DLD1 (cell line): ENCODE data around the gene HIGD1A.

ENCODE experiments used
- in situ Hi-C: cut with HindIII; loops from 2 replicates; pipeline ENCODE4 v1.10.0; 2017; ENCODE audit warnings: low sequenced_read_pairs

The HIGD1A gene

DNA sequence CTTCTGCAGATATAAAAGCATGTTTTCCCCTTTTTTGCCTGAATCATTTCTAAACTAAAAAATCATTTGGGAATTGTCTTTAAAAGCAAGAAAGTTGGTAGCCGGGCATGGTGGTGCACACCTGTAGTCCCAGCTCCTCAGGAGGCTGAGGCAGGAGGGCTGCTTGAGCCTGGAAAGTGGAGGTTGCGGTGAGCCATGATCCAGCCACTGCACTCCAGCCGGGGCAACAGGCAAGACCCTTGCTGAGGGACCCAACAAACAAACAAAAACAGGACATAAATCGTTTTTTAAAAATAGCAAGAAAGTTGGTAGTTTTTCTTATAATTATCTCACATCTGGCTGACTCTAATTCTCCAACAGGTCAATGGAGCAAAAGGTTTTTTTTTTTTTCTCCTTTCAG, 2.5 kb downstream of the HIGD1A start:
- in situ Hi-C loops: no loop called here

DNA sequence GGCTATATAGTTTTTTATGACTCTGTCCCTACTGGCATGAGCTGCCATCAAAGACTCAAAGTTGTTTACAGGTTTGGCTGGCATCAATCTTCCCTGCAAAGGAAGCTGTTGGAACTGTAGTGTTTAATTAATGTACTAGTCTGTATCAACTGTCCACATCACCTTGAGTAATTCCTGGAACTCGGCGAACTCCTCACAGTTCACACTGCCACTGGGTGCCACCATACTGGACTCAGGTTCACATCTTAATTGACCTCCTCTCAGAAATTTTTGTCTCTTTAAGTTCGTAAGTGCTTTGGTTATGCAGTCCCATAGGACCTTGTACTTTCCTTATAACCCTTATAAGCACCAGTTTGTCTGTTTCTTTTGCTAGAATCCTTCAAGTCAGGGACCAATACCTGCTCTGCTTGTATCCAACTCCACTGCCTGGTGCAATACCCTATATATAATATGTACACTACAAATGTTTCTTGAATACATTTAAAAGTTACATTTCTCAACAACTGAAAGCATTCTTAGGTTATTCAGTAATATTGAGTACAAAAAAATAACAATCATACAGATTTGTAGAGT, 3.2 kb downstream of the HIGD1A start:
- in situ Hi-C loops: no loop called here

DNA sequence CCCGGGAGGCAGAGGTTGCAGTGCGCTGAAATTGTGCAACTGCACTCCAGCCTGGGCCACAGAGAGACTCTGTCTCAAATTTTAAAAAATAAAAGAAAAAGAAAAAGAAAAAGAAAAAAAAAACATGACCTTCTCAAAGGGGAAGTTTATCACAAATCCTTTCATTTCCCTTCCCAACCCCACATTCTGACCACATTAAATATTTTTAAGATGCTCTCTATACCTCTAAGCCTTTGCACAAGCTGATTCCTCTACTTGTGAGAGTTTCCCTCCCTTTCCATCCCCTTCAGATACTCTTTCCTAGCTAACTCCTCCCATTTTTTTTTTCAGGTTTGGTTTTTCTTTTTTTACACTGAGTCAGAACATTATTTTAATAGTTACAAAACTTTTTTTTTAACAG, 4.0 kb downstream of the HIGD1A start:
- in situ Hi-C loops: no loop called here

DNA sequence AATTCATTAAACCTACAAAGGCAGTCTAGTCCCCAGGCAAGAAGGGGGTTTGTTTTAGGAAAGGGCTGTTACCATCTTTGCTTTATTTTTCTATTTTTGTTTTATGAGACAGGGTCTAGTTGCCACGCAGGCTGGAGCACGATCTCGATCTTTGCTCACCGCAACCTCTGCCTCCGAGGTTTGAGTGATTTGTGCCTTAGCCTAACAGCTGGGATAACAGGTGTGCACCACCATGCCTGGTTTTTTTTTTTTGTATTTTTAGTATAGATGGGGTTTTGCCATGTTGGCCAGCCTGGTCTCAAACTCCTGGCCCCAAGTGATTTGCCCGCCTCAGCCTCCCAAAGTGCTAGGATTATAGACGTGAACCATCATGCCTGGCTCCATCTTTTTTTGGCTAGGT, 4.9 kb downstream of the HIGD1A start:
- in situ Hi-C loops: no loop called here

DNA sequence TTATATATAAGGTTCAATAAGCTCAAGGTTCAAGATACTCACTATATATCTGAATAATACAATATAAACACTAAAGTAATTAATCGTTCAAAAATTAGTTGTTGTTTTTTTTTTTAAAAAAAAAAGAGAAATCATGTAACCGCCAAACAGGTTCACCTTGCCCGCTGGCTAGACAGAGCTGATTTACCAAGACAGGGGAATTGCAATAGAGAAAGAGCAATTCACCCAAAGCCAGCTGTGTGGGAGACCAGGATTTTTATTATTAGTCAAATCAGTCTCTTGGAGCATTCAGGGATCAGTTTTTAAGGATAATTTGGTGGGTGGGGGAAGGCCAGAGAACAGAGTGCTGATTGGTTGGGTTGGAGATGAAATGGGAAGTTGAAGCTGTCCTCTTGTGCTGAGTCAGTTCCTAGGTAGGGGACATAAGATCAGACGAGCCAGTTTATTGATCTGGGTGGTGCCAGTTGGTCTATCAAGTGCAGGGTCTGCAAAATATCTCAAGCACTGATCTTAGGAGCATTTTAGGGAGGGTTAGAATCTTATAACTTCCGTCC, 7.9 kb downstream of the HIGD1A start:
- in situ Hi-C loops: no loop called here

DNA sequence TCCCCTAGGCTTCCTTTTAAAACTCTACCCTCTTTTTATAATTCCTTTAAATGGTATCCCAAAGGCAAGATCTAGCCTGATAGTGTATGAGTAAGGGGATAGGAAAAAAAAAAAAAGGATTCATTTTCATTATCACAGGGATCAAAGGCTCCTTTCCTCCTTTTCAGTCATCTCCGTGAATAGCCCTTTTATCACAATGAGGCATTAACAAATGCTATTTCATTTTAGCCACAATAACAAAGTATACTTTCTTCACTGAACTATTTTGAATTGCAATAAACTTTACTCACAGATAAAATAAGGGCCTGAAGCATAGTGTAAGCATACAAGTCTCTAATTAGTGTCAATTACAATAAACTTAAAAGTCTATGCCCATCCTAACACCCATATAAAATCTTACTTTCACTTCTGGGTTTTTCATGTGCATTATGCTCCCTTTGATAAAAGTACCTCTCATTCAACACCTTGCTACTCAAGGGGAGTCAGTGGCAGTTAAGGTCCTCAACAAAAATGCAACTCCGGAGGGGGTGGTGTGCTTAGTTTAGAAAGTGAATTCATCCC, 8.6 kb downstream of the HIGD1A start:
- in situ Hi-C loops: no loop called here

DNA sequence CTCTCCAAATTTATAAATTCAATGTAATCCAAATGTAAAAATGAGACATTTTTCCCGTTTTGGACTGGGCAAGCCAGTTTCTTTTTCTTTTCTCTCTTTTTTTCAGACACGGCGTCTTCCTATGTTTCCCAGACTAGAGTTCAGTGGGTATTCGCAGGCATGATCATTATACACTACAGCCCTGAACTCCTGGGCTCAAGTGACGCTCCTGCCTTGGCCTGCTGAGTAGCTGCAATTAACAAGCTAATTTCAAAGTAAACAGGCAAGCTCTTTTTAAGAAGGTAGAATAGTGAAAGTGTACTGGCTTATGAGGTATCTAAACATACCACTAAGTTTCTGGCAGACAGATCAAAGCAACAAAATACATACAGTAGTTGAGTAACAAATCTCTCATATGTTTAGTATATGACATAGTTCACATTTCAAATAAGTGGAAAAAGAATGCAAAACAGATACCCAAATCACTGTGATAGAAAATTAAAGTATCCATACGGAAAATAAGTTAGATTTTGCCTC, 13.5 kb downstream of the HIGD1A start:
- in situ Hi-C loops: no loop called here

DNA sequence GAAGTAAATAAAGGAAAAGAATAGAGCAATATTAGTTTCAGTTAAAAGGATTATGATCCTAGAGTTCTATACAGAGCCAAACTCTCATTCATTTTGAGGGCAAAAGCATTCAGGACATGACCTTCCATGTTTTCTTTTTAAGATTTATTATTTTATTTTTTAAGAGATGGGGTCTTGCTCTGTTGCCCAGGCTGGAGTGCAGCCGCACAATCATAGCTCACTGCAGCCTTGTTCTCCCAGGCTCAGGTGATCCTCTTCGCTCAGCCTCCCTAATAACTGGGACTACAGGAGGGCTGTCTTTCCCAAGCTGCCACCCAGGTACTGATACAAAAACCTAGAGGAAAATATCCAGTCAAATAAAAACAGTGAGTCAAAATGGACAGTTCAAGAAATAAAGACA, 17.7 kb downstream of the HIGD1A start:
- in situ Hi-C loops: no loop called here

DNA sequence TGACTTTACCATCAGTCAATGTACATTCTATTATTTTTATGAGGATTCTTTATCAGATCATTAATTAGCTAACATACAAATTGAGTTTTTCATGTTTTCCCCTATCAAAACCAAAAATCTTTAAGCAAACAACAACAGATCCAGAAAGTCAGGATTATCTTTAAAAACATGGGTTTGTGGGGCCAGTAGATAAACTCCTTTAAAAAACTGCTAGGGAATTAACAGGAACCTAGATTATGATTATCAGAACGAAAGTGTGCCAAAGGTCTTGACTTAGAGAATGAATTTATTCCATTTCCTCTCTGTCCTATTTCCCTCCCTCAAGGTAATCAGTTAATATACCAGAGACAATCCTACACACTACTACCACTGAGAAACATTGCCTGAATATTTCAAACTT, 18.1 kb downstream of the HIGD1A start:
- in situ Hi-C loops: no loop called here

DNA sequence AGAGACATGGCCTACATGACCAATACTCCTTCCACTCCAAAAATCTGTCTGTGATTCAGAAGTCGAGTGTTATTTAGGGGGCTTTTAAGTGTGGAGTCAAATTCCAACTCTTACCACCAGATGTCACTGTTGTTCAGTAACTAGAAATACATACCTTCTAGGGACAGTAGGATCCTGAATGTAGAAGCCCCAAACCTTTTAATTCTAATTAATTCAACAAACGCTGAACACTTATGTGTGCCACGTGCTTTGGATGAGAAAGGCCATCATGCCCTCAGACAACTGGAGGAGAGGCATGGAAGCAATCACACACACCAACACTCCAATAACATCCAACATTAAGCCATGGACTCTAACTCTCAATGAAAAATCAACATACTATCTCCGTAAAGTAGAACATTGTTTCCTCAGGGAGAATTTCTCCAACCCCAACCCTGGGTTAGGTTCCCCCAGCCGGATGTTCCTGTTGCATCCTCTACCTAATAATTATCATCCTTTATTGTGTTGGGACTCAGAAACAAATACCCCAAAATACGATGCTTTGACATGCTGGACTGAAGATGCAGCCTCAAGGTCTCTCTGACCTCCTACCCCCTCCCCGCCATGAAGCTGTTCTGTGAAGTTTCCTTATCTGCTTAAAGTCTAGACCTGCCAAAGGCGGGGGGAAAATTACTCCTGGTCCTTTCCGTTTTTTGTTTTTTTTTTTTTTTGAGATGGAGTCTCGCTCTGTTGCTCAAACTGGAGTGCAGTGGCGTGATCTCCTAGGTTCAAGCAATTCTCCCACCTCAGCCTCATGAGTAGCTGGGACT, 23.2 kb downstream of the HIGD1A start:
- in situ Hi-C loops: no loop called here

DNA sequence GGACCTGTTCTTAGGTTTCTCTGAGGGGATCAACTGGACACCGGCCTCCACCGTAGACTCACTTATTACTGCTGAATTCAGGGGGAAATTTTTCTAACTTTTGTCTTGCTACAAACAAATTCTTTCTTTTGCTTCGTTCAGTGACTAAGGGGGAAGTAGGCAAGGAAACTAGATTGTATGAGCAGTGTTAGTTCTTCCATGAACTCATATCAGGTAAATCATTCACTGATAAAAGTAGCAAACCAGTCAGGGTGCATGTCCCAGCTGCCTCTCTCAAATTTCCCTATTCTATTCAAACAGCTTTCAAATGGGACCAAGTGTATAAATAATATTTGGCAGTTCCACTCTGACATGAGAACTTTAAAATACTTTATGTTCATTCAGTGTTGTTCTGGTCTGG, 23.9 kb downstream of the HIGD1A start:
- in situ Hi-C loops: no loop called here

DNA sequence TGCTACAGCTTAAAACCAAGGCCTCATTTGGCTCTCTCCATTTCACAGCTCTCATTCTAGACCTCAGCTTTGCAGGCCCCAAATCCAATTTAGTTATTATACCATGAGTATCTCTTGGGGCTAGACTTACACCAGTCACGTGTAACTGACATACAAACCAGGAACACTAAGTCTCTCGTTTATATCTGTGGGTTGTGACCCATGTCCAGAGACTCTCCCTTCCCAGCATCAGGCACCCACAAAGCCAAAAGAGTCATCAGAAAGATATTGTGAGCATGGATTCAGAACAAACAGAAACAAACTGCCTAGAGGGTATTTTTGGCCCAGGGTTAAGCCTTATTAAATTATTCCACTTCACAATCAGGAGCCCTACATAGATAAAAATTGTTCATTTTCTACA, 25.6 kb downstream of the HIGD1A start:
- in situ Hi-C loops: no loop called here

DNA sequence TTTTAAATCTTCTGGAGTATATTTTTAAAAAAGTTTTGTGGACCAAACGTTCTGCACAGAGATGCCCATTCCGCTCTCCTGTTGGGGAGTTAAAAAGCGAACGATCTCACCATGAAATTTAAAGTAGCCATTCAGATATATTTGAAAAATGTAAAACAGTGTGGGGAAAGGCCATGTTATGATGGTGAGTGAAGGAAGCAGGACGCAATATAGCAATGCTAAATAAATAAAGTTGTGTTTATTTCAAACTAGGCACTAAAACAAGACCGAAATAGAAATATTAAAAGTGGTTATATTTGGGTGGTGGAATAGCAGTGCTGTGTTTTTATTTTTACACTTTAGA, 30.9 kb downstream of the HIGD1A start:
- in situ Hi-C loops: loop anchor here (25.0 kb wide), 1 partner anchor 114 kb away; the partner anchor contains the start of gene CYP8B1

DNA sequence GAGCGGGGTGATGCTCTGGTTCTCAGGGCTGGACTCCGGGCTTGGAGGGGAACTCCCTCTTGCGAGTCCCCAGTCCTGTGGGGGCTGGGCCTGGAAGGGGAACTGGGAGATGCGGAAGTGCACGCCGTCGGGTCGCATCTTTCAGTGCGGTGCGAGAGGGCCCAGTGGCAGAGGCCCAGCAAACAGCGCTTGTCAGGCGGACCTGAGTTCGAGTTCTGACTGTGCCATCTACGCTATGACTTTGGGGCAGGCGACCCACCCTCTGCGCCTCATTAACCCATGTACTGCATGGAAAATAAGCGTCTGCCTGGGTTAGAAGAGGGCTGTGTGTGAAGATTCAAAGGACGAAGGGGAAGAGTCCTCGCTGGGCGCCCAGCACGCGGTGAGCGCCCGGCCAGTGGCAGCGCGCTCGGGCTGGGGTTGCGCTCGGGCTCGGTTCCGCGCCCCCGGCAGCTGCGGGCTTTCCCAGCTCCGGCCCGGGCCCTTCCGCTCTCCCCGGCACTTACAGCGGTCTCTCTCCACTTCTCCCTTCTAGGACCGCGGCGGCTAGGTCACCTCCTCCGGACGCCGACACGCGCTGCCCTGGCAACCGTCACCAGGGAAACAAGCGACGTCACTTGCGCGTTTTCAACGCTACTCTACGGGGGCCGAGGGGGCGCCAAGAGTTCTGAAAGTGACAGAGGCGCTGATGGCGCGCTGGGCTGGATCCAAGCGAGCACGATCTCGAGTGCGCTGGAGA, 31.5 kb downstream of the HIGD1A start, which contains the start of gene CCDC13:
CCDC13 (minus strand) TSS at position 584 of the 739 bp plus-strand sequence. CDS start 14,908 bp downstream, outside the sequence.
- in situ Hi-C loops: loop anchor here (25.0 kb wide), 1 partner anchor 114 kb away; the partner anchor contains the start of gene CYP8B1

DNA sequence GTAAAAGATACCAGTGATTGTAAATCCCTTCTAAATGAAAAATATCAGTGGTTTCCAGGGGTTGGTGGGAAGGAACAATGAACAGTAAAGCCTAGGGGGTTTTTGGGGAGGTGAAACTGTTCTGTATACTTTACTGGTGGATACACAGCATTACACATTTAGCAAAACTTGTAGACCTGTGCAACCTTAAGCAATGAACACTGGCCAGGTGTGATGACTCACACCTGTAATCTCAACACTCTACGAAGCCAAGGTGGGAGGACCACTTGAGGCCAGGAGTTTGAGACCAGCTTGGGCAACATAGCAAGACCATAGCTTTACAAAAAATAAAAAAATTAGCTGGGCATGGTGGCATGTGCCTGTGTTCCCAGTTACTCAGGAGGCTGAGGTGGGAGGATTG, 33.0 kb downstream of the HIGD1A start:
- in situ Hi-C loops: loop anchor here (25.0 kb wide), 1 partner anchor 116 kb away; the partner anchor contains the start of gene CYP8B1

DNA sequence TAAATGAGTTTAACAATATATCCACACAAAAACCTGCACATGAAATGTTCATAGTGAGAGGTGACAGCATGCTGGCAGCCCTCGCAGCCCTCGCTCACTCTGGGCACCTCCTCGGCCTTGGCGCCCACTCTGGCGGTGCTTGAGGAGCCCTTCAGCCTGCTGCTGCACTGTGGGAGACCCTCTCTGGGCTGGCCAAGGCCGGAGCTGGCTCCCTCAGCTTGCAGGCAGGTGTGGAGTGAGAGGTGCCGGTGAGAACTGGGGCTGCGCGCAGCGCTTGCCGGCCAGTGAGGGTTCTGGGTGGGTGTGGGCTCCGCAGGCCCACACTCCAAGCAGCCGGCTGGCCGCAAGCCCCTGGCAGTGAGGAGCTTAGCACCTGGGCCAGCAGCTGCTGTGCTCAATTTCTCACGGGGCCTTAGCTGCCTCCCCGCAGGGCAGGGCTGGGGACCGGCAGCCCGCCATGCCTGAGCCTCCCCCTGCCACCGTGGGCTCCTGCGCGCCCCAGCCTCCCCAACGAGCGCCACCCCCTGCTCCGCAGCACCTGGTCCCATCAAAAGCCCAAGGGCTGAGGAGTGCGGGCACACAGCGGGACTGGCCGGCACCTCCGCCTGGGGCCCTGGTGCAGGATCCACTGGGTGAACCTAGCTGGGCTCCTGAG, 34.7 kb downstream of the HIGD1A start:
- in situ Hi-C loops: loop anchor here (25.0 kb wide), 1 partner anchor 118 kb away; the partner anchor contains the start of gene CYP8B1

DNA sequence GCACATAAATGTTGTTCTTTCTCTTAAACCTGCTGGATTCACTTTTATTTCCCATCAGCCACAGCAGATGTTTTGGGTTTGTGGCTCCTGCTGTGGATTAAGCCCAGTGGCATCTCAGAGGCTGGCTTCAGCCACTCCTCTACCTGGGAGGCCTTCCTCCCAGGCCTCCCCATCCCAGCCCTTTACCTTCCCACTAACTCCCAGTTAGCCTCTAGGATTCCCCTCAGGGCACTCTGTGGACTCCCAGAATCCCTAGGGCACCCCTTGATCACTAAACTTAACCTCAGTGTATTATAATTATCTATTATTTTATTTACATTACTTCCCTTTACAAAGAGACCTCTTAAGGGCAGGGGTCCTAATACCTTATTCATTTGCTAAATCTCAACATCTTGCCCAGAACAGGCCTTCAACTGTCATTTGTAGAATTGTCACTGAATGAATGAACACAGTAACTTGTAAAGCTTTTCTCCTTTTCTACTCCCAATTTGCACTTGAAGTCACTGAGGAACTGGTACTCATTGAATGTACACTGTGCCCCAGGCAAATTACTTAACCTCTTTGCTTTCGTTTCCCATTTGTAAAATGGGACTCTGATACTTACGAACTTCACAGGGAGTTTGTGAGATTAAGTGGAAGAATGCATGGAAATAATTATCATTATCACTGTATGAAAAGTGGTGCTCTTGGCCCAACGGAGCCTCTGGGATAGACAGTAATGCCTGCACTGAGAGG, 39.6 kb downstream of the HIGD1A start:
- in situ Hi-C loops: loop anchor here (25.0 kb wide), 1 partner anchor 123 kb away; the partner anchor contains the start of gene CYP8B1

DNA sequence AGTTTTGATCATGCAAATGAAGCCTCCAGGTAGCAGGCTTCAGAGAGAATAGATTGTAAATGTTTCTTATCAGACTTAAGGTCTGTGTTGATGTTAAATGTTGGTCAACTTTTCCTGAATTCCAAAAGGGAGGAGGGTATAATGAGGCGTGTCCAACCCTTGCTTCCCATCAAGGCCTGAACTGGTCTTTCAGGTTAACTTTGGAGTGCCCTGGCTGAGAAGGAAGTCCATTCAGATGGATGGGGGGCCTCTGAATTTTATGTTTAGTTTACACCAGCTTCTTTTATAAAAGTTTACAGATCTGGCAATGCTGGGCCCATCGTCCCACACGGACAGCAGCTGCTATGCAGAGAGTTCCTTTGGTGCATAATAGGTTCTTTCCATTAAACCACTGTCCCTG, 40.2 kb downstream of the HIGD1A start:
- in situ Hi-C loops: loop anchor here (25.0 kb wide), 1 partner anchor 123 kb away; the partner anchor contains the start of gene CYP8B1

DNA sequence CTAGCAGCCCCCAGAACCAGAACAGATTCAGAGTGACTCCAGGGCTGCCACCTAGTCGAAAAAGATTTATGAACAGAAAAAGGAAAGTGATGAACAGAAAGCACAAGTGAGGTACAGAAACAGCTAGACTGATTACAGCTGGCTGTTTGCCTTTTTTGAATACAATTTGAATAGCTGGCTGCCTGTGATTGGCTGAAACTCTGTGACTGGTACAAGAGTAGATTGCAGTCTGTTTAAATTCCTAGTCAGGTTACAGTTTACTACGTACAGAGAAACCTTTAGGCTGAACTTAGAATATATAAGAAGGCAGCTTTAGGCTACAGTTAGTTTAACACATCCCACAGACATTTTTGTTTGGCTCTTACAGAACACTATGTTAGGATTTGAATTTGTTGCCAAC, 41.3 kb downstream of the HIGD1A start:
- in situ Hi-C loops: loop anchor here (25.0 kb wide), 1 partner anchor 124 kb away; the partner anchor contains the start of gene CYP8B1
